Liver (tissue), 9 donors: ENCODE measurements around the gene SEC22A. TPM values are rescaled to one million over a fixed set of nuclear protein-coding genes. Genes with fewer than 3 reads are reported as not detected.
"Not testable (repeated sequence)": the region's sequence is repeated elsewhere in the genome, so short reads cannot be mapped to it uniquely, and the experiment has no call there.

Experiments used
- DNase-seq: peaks from one replicate; pipeline ENCODE4 v3.0.0-alpha.2; 2017; ENCODE audit warnings: low spot score
- H3K27ac ChIP-seq, 2 donors: one replicate each; pipeline ENCODE4 v1.7.0; 2013; ENCODE audit warnings: inconsistent platforms in 2 of 2, low read length in 2 of 2, control low read depth in 1 of 2, low read depth in 1 of 2, mild to moderate bottlenecking in 1 of 2
- H3K27me3 ChIP-seq, 4 donors: one replicate each; pipeline versions ENCODE4 v1.6.1 to v1.7.0; 2013; ENCODE audit warnings: low read length in 3 of 4, inconsistent platforms in 1 of 4, mild to moderate bottlenecking in 1 of 4, moderate library complexity in 1 of 4; ENCODE audit not compliant: control insufficient read depth in 4 of 4, insufficient read depth in 4 of 4
- H3K36me3 ChIP-seq, 4 donors: one replicate each; pipeline versions ENCODE4 v1.6.1 to v1.7.0; 2013; ENCODE audit warnings: low read length in 3 of 4, mild to moderate bottlenecking in 3 of 4, low read depth in 1 of 4, moderate library complexity in 1 of 4; ENCODE audit not compliant: control insufficient read depth in 4 of 4, insufficient read depth in 3 of 4
- H3K4me1 ChIP-seq, 4 donors: one replicate each; pipeline versions ENCODE4 v1.6.1 to v1.7.0; 2013; ENCODE audit warnings: low read length in 3 of 4, mild to moderate bottlenecking in 3 of 4, moderate library complexity in 1 of 4; ENCODE audit not compliant: control insufficient read depth in 4 of 4, insufficient read depth in 4 of 4
- H3K4me3 ChIP-seq, 3 donors: one replicate each; pipeline versions ENCODE4 v1.6.1 to v1.7.0; 2013; ENCODE audit warnings: low read length in 3 of 3, control low read depth in 1 of 3, low read depth in 1 of 3, mild to moderate bottlenecking in 1 of 3
- H3K9ac ChIP-seq, 2 donors: one replicate each; pipeline ENCODE4 v1.7.0; 2013; ENCODE audit warnings: low read length in 2 of 2, mild to moderate bottlenecking in 2 of 2, moderate library complexity in 2 of 2, control low read depth in 1 of 2, low read depth in 1 of 2
- H3K9me3 ChIP-seq, 4 donors: one replicate each; pipeline versions ENCODE4 v1.6.1 to v1.7.0; 2013; ENCODE audit warnings: low read length in 3 of 4; ENCODE audit not compliant: control insufficient read depth in 4 of 4
- EGR1 ChIP-seq, 2 donors: IDR thresholded peaks; 2 replicates each; pipeline ENCODE4 v1.6.1; 2016 to 2018; ENCODE audit warnings: antibody characterized with exemption in 2 of 2, low read depth in 2 of 2
- FOXA1 ChIP-seq: IDR thresholded peaks from 2 replicates; pipeline ENCODE4 v1.6.1; 2016; ENCODE audit warnings: antibody characterized with exemption
- FOXA2 ChIP-seq: IDR thresholded peaks from 2 replicates; pipeline ENCODE4 v1.6.1; 2016; ENCODE audit warnings: antibody characterized with exemption
- GABPA ChIP-seq, 2 donors: IDR thresholded peaks in 1 of 2; conservative IDR thresholded peaks in 1 of 2; 2 replicates each; pipeline ENCODE4 v1.6.1; 2016; ENCODE audit warnings: antibody characterized with exemption in 2 of 2, mild to moderate bottlenecking in 1 of 2, moderate library complexity in 1 of 2
- HNF4A ChIP-seq, 2 donors: conservative IDR thresholded peaks; 2 replicates each; pipeline ENCODE4 v1.6.1; 2016; ENCODE audit warnings: antibody characterized with exemption in 2 of 2, mild to moderate bottlenecking in 2 of 2
- HNF4G ChIP-seq: IDR thresholded peaks from 2 replicates; pipeline ENCODE4 v1.6.1; 2016; ENCODE audit warnings: antibody characterized with exemption
- JUND ChIP-seq, 2 donors: IDR thresholded peaks; 2 replicates each; pipeline ENCODE4 v1.6.1; 2016; ENCODE audit warnings: antibody characterized with exemption in 2 of 2
- MAX ChIP-seq: IDR thresholded peaks from 2 replicates; pipeline ENCODE4 v1.6.1; 2016; ENCODE audit warnings: antibody characterized with exemption
- NR2F2 ChIP-seq: IDR thresholded peaks from 2 replicates; pipeline ENCODE4 v1.6.1; 2016; ENCODE audit warnings: antibody characterized with exemption
- RXRA ChIP-seq, 2 donors: IDR thresholded peaks; 2 replicates each; pipeline ENCODE4 v1.6.1; 2017 to 2018; ENCODE audit warnings: antibody characterized with exemption in 2 of 2, mild to moderate bottlenecking in 1 of 2
- SP1 ChIP-seq: IDR thresholded peaks from 2 replicates; pipeline ENCODE4 v1.6.1; 2018; ENCODE audit warnings: antibody characterized with exemption, mild to moderate bottlenecking
- TAF1 ChIP-seq: conservative IDR thresholded peaks from 2 replicates; pipeline ENCODE4 v1.6.1; 2016; ENCODE audit warnings: antibody characterized with exemption, mild to moderate bottlenecking
- YY1 ChIP-seq: IDR thresholded peaks from 2 replicates; pipeline ENCODE4 v1.6.1; 2016; ENCODE audit warnings: antibody characterized with exemption, mild to moderate bottlenecking
- WGBS: extraction: QIAGEN DNeasy Blood & Tissue Kit; methylation state at CpG from one replicate; pipeline ENCODE4 v1.1.7; 2013; 5-methylcytosine and 5-hydroxymethylcytosine counted together
- polyA plus RNA-seq, 2 donors: library from polyadenylated mRNA; stranded (reverse) in 1 of 2; unstranded in 1 of 2; fragments of 200-250 nt in 1 of 2; fragments of >200 nt in 1 of 2; fragmentation: Nextera tagmentation in 1 of 2; extraction: Ambion mirVana in 1 of 2; gene quantifications; one replicate each; pipeline versions ENCODE4 v1.2.1 to v1.2.3, GENCODE V29; 2013 to 2015
- total RNA-seq, 2 donors: library from RNA; depleted of rRNA; stranded (reverse); fragments of >200 nt; gene quantifications; one replicate each; pipeline ENCODE4 v1.2.3, GENCODE V29; 2014
- TF ChIP-seq, protein P1 (sequence below): IDR thresholded peaks from 2 replicates; pipeline ENCODE4 v1.6.1; 2016; ENCODE audit warnings: antibody characterized with exemption
- TF ChIP-seq, protein P2 (sequence below): fragments of 150-350 bp; IDR thresholded peaks from 2 replicates; pipeline ENCODE4 v1.5.1; 2017; ENCODE audit warnings: improper control_type of control experiment, low read depth, low read length; ENCODE audit not compliant: missing input control
- TF ChIP-seq, protein P3 (sequence below): IDR thresholded peaks from 2 replicates; pipeline ENCODE4 v1.6.1; 2016; ENCODE audit warnings: antibody characterized with exemption
- donor health status: healthy.
- donor health status: healthy.
- donor health status: healthy.
- donor health status: healthy.
- donor health status: healthy.

Gene SEC22A
- total and polyA plus RNA-seq, 4 donors: 9.7 to 21.7 (median 16.1) TPM

DNA sequence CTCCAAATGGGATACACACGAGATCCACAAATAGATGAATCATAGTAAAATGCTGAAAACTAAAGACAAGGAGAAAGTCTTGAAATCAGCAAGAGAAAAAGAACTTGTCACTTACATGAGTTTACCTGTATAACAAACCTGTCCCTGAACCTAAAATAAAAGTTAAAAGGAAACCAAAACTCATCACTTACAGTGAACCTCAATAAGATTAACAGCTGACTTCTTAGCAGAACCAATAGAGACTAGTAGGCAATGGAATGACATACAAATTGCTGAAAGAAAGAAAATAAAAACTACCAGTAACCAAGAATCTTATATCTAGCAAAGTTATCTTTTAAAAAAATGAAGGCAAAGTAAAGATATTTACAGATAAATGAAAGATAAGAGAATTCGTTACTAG lies 27.4 kb downstream of the SEC22A start (continued):
- TF ChIP-seq, protein P1, sequence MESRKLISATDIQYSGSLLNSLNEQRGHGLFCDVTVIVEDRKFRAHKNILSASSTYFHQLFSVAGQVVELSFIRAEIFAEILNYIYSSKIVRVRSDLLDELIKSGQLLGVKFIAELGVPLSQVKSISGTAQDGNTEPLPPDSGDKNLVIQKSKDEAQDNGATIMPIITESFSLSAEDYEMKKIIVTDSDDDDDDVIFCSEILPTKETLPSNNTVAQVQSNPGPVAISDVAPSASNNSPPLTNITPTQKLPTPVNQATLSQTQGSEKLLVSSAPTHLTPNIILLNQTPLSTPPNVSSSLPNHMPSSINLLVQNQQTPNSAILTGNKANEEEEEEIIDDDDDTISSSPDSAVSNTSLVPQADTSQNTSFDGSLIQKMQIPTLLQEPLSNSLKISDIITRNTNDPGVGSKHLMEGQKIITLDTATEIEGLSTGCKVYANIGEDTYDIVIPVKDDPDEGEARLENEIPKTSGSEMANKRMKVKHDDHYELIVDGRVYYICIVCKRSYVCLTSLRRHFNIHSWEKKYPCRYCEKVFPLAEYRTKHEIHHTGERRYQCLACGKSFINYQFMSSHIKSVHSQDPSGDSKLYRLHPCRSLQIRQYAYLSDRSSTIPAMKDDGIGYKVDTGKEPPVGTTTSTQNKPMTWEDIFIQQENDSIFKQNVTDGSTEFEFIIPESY: no peak
- TF ChIP-seq FOXA1: no peak
- no peak for TF ChIP-seq SP1
- TF ChIP-seq GABPA (IDR thresholded peaks at IDR 0.05 in 1 of 2, conservative IDR thresholded peaks at IDR 0.05 in 1 of 2): no peak
- TF ChIP-seq EGR1 (IDR thresholded peaks at IDR 0.05; ENCODE audit: low read depth in 2 of 2): no peak
- TF ChIP-seq JUND (IDR thresholded peaks at IDR 0.05): no peak

GRCh38 chr3:123236902-123237301 lies 35.2 kb downstream of the SEC22A start:
- Histone ChIP-seq H3K9me3 (no peaks in the 10 kb centered on the region), H3K4me1 (no peaks in the 10 kb centered on the region), H3K9ac (no peak overlapping the region), H3K4me3 (no peak overlapping the region), H3K36me3 (peaks cover 2 to 9% (median 3%) of the 10 kb centered on the region in 4 donors), H3K27me3 (no peaks in the 10 kb centered on the region), H3K27ac (no peak overlapping the region)
- DNase-seq: no peak
- 96% methylated on average over 3 of the region's 3 CpGs for WGBS
- TF ChIP-seq EGR1 (IDR thresholded peaks at IDR 0.05; ENCODE audit: low read depth in 2 of 2) (no peak), HNF4G (no peak), NR2F2 (no peak), YY1 (no peak), HNF4A (conservative IDR thresholded peaks at IDR 0.05) (no peak), RXRA (IDR thresholded peaks at IDR 0.05) (no peak), TAF1 (no peak), FOXA2 (no peak), SP1 (no peak), GABPA (IDR thresholded peaks at IDR 0.05 in 1 of 2, conservative IDR thresholded peaks at IDR 0.05 in 1 of 2) (no peak), MAX (no peak), FOXA1 (no peak)
- TF ChIP-seq, protein P1: no peak
- TF ChIP-seq, protein P2, sequence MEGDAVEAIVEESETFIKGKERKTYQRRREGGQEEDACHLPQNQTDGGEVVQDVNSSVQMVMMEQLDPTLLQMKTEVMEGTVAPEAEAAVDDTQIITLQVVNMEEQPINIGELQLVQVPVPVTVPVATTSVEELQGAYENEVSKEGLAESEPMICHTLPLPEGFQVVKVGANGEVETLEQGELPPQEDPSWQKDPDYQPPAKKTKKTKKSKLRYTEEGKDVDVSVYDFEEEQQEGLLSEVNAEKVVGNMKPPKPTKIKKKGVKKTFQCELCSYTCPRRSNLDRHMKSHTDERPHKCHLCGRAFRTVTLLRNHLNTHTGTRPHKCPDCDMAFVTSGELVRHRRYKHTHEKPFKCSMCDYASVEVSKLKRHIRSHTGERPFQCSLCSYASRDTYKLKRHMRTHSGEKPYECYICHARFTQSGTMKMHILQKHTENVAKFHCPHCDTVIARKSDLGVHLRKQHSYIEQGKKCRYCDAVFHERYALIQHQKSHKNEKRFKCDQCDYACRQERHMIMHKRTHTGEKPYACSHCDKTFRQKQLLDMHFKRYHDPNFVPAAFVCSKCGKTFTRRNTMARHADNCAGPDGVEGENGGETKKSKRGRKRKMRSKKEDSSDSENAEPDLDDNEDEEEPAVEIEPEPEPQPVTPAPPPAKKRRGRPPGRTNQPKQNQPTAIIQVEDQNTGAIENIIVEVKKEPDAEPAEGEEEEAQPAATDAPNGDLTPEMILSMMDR: no peak
- TF ChIP-seq, protein P3, sequence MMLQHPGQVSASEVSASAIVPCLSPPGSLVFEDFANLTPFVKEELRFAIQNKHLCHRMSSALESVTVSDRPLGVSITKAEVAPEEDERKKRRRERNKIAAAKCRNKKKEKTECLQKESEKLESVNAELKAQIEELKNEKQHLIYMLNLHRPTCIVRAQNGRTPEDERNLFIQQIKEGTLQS: no peak

DNA sequence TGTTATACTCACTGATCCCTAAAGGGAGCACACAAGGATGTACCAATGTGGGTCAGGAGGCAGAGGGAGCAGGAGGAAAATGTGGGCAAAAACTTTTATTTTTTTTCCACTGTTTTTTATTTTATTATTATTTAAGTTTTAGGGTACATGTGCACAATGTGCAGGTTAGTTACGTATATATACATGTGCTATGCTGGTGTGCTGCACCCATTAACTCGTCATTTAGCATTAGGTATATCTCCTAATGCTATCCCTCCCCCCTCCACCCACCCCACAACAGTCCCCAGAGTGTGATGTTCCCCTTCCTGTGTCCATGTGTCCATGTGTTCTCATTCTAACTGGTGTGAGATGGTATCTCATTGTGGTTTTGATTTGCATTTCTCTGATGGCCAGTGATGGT lies 37.4 kb downstream of the SEC22A start:
- H3K9ac ChIP-seq, H3K36me3 ChIP-seq, H3K27ac ChIP-seq, H3K9me3 ChIP-seq, H3K27me3 ChIP-seq, H3K4me3 ChIP-seq, DNase-seq, H3K4me1 ChIP-seq: not testable (repeated sequence)
- 92% methylated on average over 2 of the region's 2 CpGs for WGBS
